Measurements from ENCODE around the gene RIOK3.

RIOK3 gene

GRCh38 chr18:23529604-23530003, 76.5 kb downstream of the RIOK3 start:
- DNase-seq (ENCODE audit: low read depth in 3 of 3), result no peak

- DNase-seq (ENCODE audit: low read depth in 3 of 3), result no peak
Observed at GRCh38 chr18:23530195-23530594, 77.1 kb downstream of the RIOK3 start.

GRCh38 chr18:23531912-23532311, 78.8 kb downstream of the RIOK3 start:
- no peak for DNase-seq (ENCODE audit: low read depth in 3 of 3)

Data from stimulated activated CD4-positive, alpha-beta T cell treated with anti-CD3 and anti-CD28 coated beads, TNF-alpha, amount 100 ng/mL, for 48 hours (primary cell).